CD4-positive, alpha-beta T cell (primary cell): ENCODE measurements around the gene TMEM39B. TPM values are rescaled to one million over a fixed set of nuclear protein-coding genes. Genes with fewer than 3 reads are reported as not detected.

Experiments
- ATAC-seq: fragments of 200-7000 bp; cut with Tn5 transposase; one replicate; pipeline ENCODE4 v1.10.0; 2022; ENCODE audit warnings: mild to moderate bottlenecking; ENCODE audit not compliant: poor library complexity
- CTCF ChIA-PET: fragments of 350-600 bp; sonication (Branson Sonifier 250); formaldehyde crosslinking; loops from one replicate; lab custom pipeline; 2021; ENCODE audit warnings: antibody characterized with exemption, inconsistent platforms; lab: Charles Lee
- POLR2A ChIA-PET: fragments of 350-600 bp; sonication (Branson Sonifier 250); formaldehyde crosslinking; loops from one replicate; lab custom pipeline; 2021; ENCODE audit warnings: antibody characterized with exemption, inconsistent platforms; lab: Charles Lee
- DNase-seq, 14 experiments: peaks; one replicate each; pipeline ENCODE4 v3.0.0-alpha.2; 2013 to 2020; ENCODE audit warnings: mixed read lengths in 2 of 14
- H3K27ac ChIP-seq, 2 donors: one replicate each; pipeline versions ENCODE4 v1.5.1 to v1.7.0; 2013; ENCODE audit warnings: low read length in 2 of 2, low read depth in 1 of 2, mild to moderate bottlenecking in 1 of 2
- H3K27me3 ChIP-seq, 2 experiments: 1 replicate in 1 of 2; 2 replicates in 1 of 2; pipeline versions ENCODE4 v1.6.1 to v1.7.0; 2013; ENCODE audit warnings: low read length in 2 of 2, control low read depth in 1 of 2, mild to moderate bottlenecking in 1 of 2, moderate library complexity in 1 of 2; ENCODE audit not compliant: insufficient read depth in 2 of 2, control insufficient read depth in 1 of 2
- H3K36me3 ChIP-seq: one replicate; pipeline ENCODE4 v1.6.1; 2013; ENCODE audit warnings: low read length, control low read depth; ENCODE audit not compliant: insufficient read depth
- H3K4me1 ChIP-seq: one replicate; pipeline ENCODE4 v1.6.1; 2013; ENCODE audit warnings: low read length, control low read depth; ENCODE audit not compliant: insufficient read depth
- H3K4me3 ChIP-seq: one replicate; pipeline ENCODE4 v1.5.1; 2013; ENCODE audit warnings: mild to moderate bottlenecking, low read length, moderate library complexity
- H3K9me3 ChIP-seq, 2 experiments: 1 replicate in 1 of 2; 2 replicates in 1 of 2; pipeline versions ENCODE4 v1.6.1 to v1.7.0; 2013; ENCODE audit warnings: low read length in 2 of 2, mild to moderate bottlenecking in 2 of 2, control low read depth in 1 of 2, moderate library complexity in 1 of 2; ENCODE audit not compliant: control insufficient read depth in 1 of 2, insufficient read depth in 1 of 2
- H3K27ac Mint-ChIP-seq: one replicate; pipeline ENCODE4 v1.8.0; 2020; ENCODE audit warnings: mixed read lengths
- H3K27me3 Mint-ChIP-seq: one replicate; pipeline ENCODE4 v1.8.0; 2021; ENCODE audit warnings: mixed read lengths
- H3K36me3 Mint-ChIP-seq: one replicate; pipeline ENCODE4 v1.8.0; 2021; ENCODE audit warnings: low read depth, mixed read lengths
- H3K4me1 Mint-ChIP-seq: one replicate; pipeline ENCODE4 v1.8.0; 2021; ENCODE audit warnings: low read depth, mixed read lengths
- H3K4me3 Mint-ChIP-seq: one replicate; pipeline ENCODE4 v1.8.0; 2020; ENCODE audit warnings: mild to moderate bottlenecking, mixed read lengths
- H3K9me3 Mint-ChIP-seq: one replicate; pipeline ENCODE4 v1.8.0; 2020; ENCODE audit warnings: mixed read lengths
- intact Hi-C, 2 experiments: fragments of 100-400 bp; cut with DNase I in 1 of 2; cut with micrococcal nuclease in 1 of 2; formaldehyde crosslinking; loops; one replicate each; pipeline versions ENCODE4 v1.15.1 to v1.9.0; 2023 to 2025; cut with DNase I, micrococcal nuclease
- total RNA-seq, 174 experiments: library from RNA in 2 of 174; stranded (reverse) in 2 of 174; gene quantifications; one replicate each; pipeline ENCODE4 v1.2.3 and lab custom pipeline; 2021 to 2026
- TF ChIP-seq, protein P1 (sequence below): fragments of 200-600 bp; IDR thresholded peaks from one replicate; pipeline ENCODE4 v1.8.0; 2022; ENCODE audit warnings: antibody characterized with exemption, mild to moderate bottlenecking

Gene TMEM39B
- total RNA-seq, 2 experiments from 2014 or later = 7.2 to 7.9 TPM

DNA sequence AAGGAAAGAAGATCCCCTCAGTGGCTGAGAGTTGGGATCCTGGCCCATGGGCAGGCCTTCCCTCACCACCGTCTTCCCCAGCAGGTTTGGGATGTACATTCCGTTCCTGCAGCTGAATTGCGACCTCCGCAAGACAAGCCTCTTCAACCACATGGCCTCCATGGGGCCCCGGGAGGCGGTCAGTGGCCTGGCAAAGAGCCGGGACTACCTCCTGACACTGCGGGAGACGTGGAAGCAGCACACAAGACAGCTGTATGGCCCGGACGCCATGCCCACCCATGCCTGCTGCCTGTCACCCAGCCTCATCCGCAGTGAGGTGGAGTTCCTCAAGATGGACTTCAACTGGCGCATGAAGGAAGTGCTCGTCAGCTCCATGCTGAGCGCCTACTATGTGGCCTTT lies 18.9 kb downstream of the TMEM39B start:
- CTCF ChIA-PET = no interaction called here
- Mint-ChIP-seq H3K27me3 (no peaks in the 10 kb centered on the region), H3K27ac (no peak overlapping the region), H3K4me3 (no peak overlapping the region), H3K9me3 (no peaks in the 10 kb centered on the region), H3K36me3 (peaks cover 68% of the 10 kb centered on the region), H3K4me1 (no peaks in the 10 kb centered on the region)
- no peak overlapping the region for H3K4me3 ChIP-seq
- DNase-seq = no peak
- POLR2A ChIA-PET = no interaction called here
- H3K27ac ChIP-seq = no peak overlapping the region
- no peak for ATAC-seq
- H3K9me3 ChIP-seq = no peaks in the 10 kb centered on the region
- H3K27me3 ChIP-seq = no peaks in the 10 kb centered on the region
- TF ChIP-seq, protein P1, sequence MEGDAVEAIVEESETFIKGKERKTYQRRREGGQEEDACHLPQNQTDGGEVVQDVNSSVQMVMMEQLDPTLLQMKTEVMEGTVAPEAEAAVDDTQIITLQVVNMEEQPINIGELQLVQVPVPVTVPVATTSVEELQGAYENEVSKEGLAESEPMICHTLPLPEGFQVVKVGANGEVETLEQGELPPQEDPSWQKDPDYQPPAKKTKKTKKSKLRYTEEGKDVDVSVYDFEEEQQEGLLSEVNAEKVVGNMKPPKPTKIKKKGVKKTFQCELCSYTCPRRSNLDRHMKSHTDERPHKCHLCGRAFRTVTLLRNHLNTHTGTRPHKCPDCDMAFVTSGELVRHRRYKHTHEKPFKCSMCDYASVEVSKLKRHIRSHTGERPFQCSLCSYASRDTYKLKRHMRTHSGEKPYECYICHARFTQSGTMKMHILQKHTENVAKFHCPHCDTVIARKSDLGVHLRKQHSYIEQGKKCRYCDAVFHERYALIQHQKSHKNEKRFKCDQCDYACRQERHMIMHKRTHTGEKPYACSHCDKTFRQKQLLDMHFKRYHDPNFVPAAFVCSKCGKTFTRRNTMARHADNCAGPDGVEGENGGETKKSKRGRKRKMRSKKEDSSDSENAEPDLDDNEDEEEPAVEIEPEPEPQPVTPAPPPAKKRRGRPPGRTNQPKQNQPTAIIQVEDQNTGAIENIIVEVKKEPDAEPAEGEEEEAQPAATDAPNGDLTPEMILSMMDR = no peak
- intact Hi-C loops = no loop called here
- peaks cover 57% of the 10 kb centered on the region for H3K36me3 ChIP-seq
- no peaks in the 10 kb centered on the region for H3K4me1 ChIP-seq

DNA sequence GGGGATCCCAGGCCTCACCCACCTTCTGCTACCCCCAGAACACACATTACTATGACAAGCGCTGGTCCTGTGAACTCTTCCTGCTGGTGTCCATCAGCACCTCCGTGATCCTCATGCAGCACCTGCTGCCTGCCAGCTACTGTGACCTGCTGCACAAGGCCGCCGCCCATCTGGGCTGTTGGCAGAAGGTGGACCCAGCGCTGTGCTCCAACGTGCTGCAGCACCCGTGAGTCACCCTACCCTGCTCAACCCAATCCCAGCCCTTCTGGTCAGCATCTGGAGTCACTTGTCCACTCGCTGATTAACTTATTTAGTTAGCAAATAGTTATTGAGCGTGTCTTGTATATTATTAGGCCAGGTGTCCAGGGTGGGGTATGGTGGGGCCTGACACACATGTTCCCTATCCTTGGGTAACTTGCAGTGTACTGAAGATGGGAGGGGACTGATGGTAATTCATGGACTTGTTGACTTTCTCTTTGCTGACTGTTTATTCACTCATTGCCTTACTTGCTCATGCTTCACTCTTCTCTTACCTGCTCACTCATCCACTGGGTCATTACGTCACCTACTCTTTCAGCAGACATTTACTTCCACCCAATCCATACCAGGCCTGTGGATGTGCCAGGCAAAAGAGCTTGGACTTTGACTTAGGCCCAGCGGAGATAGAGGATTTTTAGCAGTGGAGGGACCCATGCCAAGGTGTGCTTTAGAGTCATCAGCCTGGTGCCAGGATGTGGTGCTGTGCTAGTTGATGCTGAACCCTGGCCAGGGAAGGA lies 22.2 kb downstream of the TMEM39B start:
- H3K4me1 Mint-ChIP-seq = no peaks in the 10 kb centered on the region
- H3K36me3 ChIP-seq = peaks cover 66% of the 10 kb centered on the region
- ATAC-seq (no peak), DNase-seq (no peak)
- H3K27me3 Mint-ChIP-seq = no peaks in the 10 kb centered on the region
- no peaks in the 10 kb centered on the region for H3K9me3 Mint-ChIP-seq
- H3K4me3 ChIP-seq = no peak overlapping the region
- H3K9me3 ChIP-seq = no peaks in the 10 kb centered on the region
- intact Hi-C loops = no loop called here
- no peak overlapping the region for H3K27ac ChIP-seq
- TF ChIP-seq, protein P1 = no peak
- ChIA-PET CTCF (no interaction called here), POLR2A (interaction anchor here (1.0 kb wide), 1 partner anchor 13 kb away, joined by 3 read pairs; the partner anchor contains the start of gene KPNA6)
- H3K4me1 ChIP-seq = no peaks in the 10 kb centered on the region
- H3K4me3 Mint-ChIP-seq = no peak overlapping the region
- H3K36me3 Mint-ChIP-seq = peaks cover 74% of the 10 kb centered on the region
- no peak overlapping the region for H3K27ac Mint-ChIP-seq
- no peaks in the 10 kb centered on the region for H3K27me3 ChIP-seq

DNA sequence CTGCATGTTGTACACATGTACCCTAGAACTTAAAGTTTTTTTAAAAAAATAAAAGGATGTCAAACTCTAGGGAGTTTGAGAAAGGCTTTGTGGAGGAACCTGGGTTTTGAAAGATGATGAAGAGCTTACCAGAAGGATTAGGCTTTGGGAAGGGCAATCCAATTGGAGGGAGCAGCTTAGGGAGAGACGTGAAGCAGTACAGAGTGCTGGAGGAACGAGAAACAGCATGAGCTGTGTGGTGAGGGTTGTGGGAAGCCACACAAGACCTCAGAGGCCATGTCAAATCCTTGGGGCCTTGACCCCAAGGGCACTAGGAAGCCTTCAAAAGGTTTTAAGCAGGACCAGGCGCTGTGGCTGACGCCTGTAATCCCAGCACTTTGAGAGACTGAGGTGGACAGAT lies 26.7 kb downstream of the TMEM39B start:
- H3K4me1 ChIP-seq = no peaks in the 10 kb centered on the region
- no peaks in the 10 kb centered on the region for H3K27me3 ChIP-seq
- H3K36me3 ChIP-seq = peaks cover 60% of the 10 kb centered on the region
- Mint-ChIP-seq H3K27me3 (no peaks in the 10 kb centered on the region), H3K27ac (no peak overlapping the region), H3K4me3 (no peak overlapping the region), H3K4me1 (no peaks in the 10 kb centered on the region), H3K36me3 (peaks cover 68% of the 10 kb centered on the region), H3K9me3 (no peaks in the 10 kb centered on the region)
- intact Hi-C loops = no loop called here
- ChIA-PET POLR2A (interaction anchor here (1.1 kb wide), 1 partner anchor 12 kb away, joined by 3 read pairs; no protein-coding TSS in a partner anchor), CTCF (no interaction called here)
- ATAC-seq (no peak), DNase-seq (no peak)
- H3K4me3 ChIP-seq = no peak overlapping the region
- H3K27ac ChIP-seq = no peak overlapping the region
- H3K9me3 ChIP-seq = no peaks in the 10 kb centered on the region
- TF ChIP-seq, protein P1 = no peak
